ENCODE measurements around the gene SRSF10. TPM values are rescaled to one million over a fixed set of nuclear protein-coding genes. Genes with fewer than 3 reads are reported as not detected.

The SRSF10 gene
- total RNA-seq, 1 experiment from 2014 or later, result 96.2 TPM

- Histone ChIP-seq H3K4me2 (no peak overlapping the region), H2AFZ (no peak overlapping the region), H3K27ac (peak overlapping the region; percentile 47), H3K9me3 (ENCODE audit: insufficient read depth, low read depth) (no peaks in the 10 kb centered on the region), H3K4me3 (no peak overlapping the region), H3K36me3 (ENCODE audit: low read depth) (peaks cover 26% of the 10 kb centered on the region; the same call in 1 of the 2 replicates), H3K79me2 (ENCODE audit: low read depth) (peaks cover 24% of the 10 kb centered on the region), H3K4me1 (replicated peaks; ENCODE audit: insufficient read depth) (peaks cover 9% of the 10 kb centered on the region), H3K9me2 (ENCODE audit: insufficient read depth) (no peaks in the 10 kb centered on the region), H4K20me1 (ENCODE audit: insufficient read depth) (peaks cover 7% of the 10 kb centered on the region; the same call in 1 of the 2 replicates), H3F3A (ENCODE audit: insufficient read depth, low read depth) (peaks cover 53% of the 10 kb centered on the region), H3K27me3 (ENCODE audit: insufficient read depth, low read depth) (no peaks in the 10 kb centered on the region)
- no peak for TF ChIP-seq EZH2 (IDR thresholded peaks at IDR 0.05; ENCODE audit: low read depth)
- TF ChIP-seq, protein P1, sequence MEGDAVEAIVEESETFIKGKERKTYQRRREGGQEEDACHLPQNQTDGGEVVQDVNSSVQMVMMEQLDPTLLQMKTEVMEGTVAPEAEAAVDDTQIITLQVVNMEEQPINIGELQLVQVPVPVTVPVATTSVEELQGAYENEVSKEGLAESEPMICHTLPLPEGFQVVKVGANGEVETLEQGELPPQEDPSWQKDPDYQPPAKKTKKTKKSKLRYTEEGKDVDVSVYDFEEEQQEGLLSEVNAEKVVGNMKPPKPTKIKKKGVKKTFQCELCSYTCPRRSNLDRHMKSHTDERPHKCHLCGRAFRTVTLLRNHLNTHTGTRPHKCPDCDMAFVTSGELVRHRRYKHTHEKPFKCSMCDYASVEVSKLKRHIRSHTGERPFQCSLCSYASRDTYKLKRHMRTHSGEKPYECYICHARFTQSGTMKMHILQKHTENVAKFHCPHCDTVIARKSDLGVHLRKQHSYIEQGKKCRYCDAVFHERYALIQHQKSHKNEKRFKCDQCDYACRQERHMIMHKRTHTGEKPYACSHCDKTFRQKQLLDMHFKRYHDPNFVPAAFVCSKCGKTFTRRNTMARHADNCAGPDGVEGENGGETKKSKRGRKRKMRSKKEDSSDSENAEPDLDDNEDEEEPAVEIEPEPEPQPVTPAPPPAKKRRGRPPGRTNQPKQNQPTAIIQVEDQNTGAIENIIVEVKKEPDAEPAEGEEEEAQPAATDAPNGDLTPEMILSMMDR (conservative IDR thresholded peaks at IDR 0.05), result no peak
- DNase-seq, result no peak
- no TSS peak for BruUV-seq (replicated peaks)
- intact Hi-C loops (cut with micrococcal nuclease; ENCODE audit: unreplicated experiment), result no loop called here
- ChIA-PET POLR2A (ENCODE audit: unreplicated experiment) (interaction anchor here (0.6 to 0.7 kb wide), 3 partner anchors 16 to 1791 kb away, joined by 3 to 4 read pairs (median 3); no protein-coding TSS in a partner anchor), CTCF (no interaction called here)
These were observed 16.4 kb downstream of the SRSF10 start for GRCh38 chr1:23963617-23964234.

DNA sequence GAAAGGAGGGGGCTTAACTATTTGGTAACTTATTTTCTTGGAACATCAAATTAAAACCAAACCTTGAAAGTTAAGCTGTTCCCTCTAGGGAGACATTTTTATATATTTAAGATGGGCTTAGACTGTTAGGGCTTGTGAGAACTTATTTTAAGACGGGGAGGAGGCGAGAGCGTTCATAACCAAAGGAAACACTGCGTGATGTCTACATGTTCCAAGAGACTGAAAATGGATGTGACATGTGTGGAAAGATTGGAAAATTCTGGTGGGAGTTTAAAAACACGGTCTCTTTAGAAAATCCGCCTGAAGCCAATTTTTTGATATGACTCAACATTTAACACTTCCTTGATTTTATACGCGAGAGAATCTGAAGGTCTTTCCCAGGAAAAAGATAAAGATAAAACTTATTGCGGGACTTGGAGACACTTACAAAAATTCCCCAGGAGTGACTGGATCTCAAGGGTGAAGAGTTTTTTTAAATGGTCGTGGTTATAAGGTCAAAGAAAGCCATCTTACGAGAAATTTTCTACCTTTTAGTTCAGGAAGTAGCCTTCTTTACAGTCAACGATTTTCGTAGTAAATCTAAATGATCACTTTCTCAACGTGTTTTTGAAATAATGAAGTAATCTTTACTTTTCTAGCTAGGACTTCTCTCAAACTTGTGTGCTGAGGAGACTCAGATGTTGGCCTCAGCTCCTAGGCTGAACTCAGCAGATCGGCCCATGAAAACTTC lies 19.7 kb downstream of the SRSF10 start:
- Histone ChIP-seq H3K9me2 (ENCODE audit: insufficient read depth) (no peaks in the 10 kb centered on the region), H3K9me3 (ENCODE audit: insufficient read depth, low read depth) (no peaks in the 10 kb centered on the region), H3K27me3 (ENCODE audit: insufficient read depth, low read depth) (no peaks in the 10 kb centered on the region), H3K4me2 (peak overlapping the region; percentile 97), H3K4me3 (peak overlapping the region; percentile 97), H2AFZ (0 out of 2 replicates have a peak overlapping the region, but pooled peaks have one; percentile 55), H3F3A (ENCODE audit: insufficient read depth, low read depth) (peaks cover 55% of the 10 kb centered on the region), H3K4me1 (replicated peaks; ENCODE audit: insufficient read depth) (peaks cover 38% of the 10 kb centered on the region), H3K27ac (peak overlapping the region; percentile 91), H4K20me1 (ENCODE audit: insufficient read depth) (peaks cover 7% of the 10 kb centered on the region; the same call in 1 of the 2 replicates), H3K36me3 (ENCODE audit: low read depth) (peaks cover 19% of the 10 kb centered on the region; the same call in 1 of the 2 replicates), H3K79me2 (ENCODE audit: low read depth) (peaks cover 24% of the 10 kb centered on the region)
- CTCF ChIA-PET, result no interaction called here
- no peak for TF ChIP-seq EZH2 (IDR thresholded peaks at IDR 0.05; ENCODE audit: low read depth)
- TF ChIP-seq, protein P1 (conservative IDR thresholded peaks at IDR 0.05), result no peak
- no TSS peak for BruUV-seq (replicated peaks)
- DNase-seq, result no peak
- intact Hi-C loops (cut with micrococcal nuclease; ENCODE audit: unreplicated experiment), result loop anchor here (2.0 kb wide), 1 partner anchor 20 kb away; the partner anchor contains the start of gene SRSF10
- POLR2A ChIA-PET (ENCODE audit: unreplicated experiment), result interaction anchor here (0.5 to 1.3 kb wide), 4 partner anchors 20 to 431 kb away, joined by 3 to 8 read pairs (median 6); partner anchors contain the start of genes PITHD1 and SRSF10

DNA sequence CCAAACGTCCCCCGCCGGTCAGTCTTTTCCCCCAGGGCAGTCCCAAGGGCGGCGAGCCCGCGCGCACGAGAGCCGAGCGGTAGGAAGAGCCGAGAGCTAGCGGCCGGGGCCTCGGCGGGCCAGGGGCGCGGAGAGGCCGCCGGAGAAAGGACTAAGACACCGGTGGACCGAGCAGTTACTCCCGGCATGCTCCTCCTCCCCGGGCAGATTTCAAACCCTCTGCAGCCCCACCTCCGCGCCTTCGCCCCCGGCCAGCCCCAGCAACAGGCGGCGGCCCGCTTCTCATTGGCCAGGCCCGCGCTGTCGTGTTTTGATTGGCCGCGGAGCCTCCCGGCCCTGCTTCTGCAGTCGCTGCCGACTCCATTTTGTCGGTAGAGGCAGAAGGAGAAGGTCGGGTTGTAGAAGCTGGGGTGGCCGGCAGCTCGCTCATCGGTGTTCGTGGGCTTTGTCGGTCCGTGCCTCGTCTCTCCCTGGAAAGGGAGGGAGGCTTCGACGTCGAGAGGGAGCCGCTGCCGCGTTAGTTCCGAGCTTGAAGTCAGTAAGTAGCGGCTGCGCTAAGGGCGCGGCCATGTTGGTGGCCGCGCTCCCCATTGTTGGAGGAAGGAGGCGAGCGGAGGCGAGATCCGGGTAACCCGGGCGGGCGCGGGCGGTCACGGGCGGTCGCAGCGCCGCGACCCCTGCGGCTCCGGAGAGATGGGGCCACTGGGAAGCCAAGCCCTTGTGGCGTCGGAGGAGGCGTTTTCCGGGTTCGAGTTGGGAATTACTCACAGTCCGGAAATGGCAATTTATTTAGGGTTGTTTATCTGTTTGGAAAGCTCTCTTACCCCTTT lies 20.5 kb downstream of the SRSF10 start, which contains the start of gene PNRC2:
TSS of gene PNRC2 (plus strand) at position 368 of the 830 bp plus-strand sequence. CDS start 1,630 bp downstream, outside the sequence.
- ChIA-PET POLR2A (ENCODE audit: unreplicated experiment) (interaction anchor here (0.6 to 1.3 kb wide), 5 partner anchors 9 to 360 kb away, joined by 3 to 8 read pairs (median 6); partner anchors contain the start of genes GRHL3 and SRSF10), CTCF (no interaction called here)
- peaks cover 47% of the 10 kb centered on the region for H3F3A ChIP-seq (ENCODE audit: insufficient read depth, low read depth)
- peaks cover 7% of the 10 kb centered on the region; the same call in 1 of the 2 replicates for H4K20me1 ChIP-seq (ENCODE audit: insufficient read depth)
- DNase-seq, result peak; percentile 83 to 96
- no peaks in the 10 kb centered on the region for H3K9me2 ChIP-seq (ENCODE audit: insufficient read depth)
- peaks cover 46% of the 10 kb centered on the region for H3K4me1 ChIP-seq (replicated peaks; ENCODE audit: insufficient read depth)
- H3K27ac ChIP-seq, result peak within 1 kb of the TSS; percentile 91
- peak within 1 kb of the TSS; percentile 97 for H3K4me3 ChIP-seq
- H3K9me3 ChIP-seq (ENCODE audit: insufficient read depth, low read depth), result no peaks in the 10 kb centered on the region
- TSS peak; percentile 54 for BruUV-seq (replicated peaks)
- peak within 1 kb of the TSS; percentile 80 for H2AFZ ChIP-seq
- no peak for TF ChIP-seq EZH2 (IDR thresholded peaks at IDR 0.05; ENCODE audit: low read depth)
- TF ChIP-seq, protein P1 (conservative IDR thresholded peaks at IDR 0.05), result no peak
- intact Hi-C loops (cut with micrococcal nuclease; ENCODE audit: unreplicated experiment), result loop anchor here (2.0 to 5.0 kb wide), 7 partner anchors 21 to 182 kb away; partner anchors contain the start of genes FUCA1, PITHD1 and SRSF10
- H3K27me3 ChIP-seq (ENCODE audit: insufficient read depth, low read depth), result no peaks in the 10 kb centered on the region
- H3K79me2 ChIP-seq (ENCODE audit: low read depth), result peaks cover 24% of the 10 kb centered on the region
- H3K4me2 ChIP-seq, result peak within 1 kb of the TSS; percentile 97
- H3K36me3 ChIP-seq (ENCODE audit: low read depth), result peaks cover 18% of the 10 kb centered on the region; the same call in 1 of the 2 replicates
